Activated CD4-positive, alpha-beta T cell treated with anti-CD3 and anti-CD28 coated beads for 48 hours (primary cell): Measurements from ENCODE around the gene IP6K2.

Experiments used
- DNase-seq: peaks from one replicate; pipeline ENCODE4 v3.0.0-alpha.2; 2020

IP6K2 gene

DNA sequence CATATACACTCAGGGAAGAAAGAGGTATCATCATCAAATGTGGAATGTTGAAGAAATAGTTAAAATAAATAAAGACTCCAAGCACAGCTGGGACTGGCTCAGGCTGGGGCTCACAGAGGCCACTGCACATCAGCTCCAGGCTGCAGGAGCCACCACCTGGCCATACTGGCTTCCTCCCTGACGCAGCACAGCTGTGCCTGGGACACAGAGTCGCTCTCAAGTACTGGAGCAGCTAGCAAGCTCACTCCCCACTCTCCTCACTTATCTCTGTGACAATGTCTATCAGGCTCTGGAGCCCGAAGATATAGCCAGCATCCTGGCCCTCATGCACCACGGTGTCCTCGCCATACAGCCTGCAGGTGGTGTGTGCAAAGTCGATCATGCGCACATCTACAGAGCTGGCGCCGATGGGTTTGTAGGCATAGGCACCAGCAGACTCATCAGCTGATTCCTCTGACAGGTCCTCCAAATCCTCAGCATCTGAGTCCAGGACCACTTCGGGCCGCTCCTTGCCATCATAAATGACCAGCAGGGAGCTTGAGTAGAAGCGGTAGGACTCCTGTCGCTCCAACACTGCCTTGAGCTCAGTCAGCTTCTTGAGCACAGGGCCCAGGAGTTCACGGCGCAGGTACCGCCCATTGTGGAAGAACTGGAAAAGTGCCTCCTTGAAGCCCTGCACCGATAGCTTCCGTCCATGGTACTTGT is 28.8 kb downstream of the IP6K2 start:
- DNase-seq = no peak

DNA sequence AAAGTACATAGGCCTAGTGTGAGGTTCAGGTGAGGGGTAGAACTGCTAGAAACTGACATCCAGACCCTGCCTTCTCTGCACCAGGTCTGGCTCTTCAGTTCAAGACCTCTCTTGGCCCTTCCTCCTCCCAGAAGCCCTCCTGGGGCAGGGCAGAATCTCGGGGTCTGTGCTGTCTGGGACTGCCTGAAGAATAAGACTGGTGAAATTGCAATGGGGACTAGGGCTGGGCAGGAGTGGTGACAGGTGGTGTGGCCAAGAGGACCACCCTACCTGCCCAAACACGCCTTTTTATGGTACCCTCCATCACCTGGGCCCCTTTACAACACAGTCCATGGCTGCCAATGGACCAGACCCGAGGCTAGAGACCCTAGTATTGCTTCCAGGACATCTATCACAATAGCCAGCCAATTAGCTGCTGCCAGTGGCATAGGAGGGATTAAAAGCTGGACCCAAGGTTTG is 29.8 kb downstream of the IP6K2 start:
- DNase-seq = no peak

DNA sequence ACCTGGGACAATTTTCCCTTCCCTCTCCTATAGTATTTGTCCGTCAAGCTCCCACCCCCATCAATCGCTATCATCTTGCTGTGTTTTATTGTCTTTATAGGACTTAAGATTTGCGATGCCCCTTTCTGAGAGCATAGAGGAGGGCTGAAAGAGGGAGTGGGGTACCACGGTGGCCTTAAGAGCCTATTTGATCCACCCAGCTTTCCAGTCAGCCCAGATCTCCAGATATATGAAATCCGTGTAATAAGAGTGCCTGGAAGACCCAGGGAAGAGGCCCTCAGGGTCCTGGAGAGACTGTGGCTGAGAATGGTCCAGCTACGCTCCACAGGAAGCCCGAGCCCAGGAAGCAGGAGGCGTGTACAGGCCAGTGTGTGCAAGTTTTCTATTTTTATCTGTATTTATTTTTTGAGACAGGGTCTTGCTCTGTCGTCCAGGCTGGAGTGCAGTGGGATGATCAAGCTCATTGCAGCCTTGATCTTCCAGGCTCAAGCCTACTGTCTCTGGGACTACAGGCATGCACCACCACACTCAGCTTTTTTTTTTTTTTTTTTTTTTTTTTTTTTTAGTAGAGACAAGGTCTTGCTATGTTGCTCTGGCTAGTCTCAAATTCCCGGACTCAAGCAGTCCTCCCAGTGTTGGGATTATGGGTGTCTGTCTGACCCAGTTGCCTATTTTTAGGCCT is 30.3 kb downstream of the IP6K2 start:
- no peak for DNase-seq

- peak; percentile 94 for DNase-seq
Observed at GRCh38 chr3:48685603-48686511, 31.2 kb downstream of the IP6K2 start, which contains the start of gene NCKIPSD. Gene NCKIPSD (minus strand): TSS chr3:48685915. CDS start chr3:48685807, 108 bp downstream.

DNA sequence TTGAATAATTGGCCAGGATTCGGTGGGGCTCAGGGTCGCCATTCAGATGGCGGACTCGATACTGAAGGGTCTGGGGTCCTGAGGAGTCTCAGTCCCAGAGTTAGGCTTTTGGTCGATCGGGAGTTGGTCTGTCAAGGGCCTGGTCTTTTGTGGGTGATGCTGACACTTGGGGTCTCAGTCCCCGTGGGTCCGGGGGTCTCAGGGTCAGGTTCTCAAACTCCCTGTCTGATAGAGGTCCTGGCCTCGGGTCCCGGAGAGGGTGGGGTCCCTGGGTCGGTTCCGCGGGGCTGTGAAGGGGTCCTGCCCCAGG is 31.8 kb downstream of the IP6K2 start:
- no peak for DNase-seq

DNA sequence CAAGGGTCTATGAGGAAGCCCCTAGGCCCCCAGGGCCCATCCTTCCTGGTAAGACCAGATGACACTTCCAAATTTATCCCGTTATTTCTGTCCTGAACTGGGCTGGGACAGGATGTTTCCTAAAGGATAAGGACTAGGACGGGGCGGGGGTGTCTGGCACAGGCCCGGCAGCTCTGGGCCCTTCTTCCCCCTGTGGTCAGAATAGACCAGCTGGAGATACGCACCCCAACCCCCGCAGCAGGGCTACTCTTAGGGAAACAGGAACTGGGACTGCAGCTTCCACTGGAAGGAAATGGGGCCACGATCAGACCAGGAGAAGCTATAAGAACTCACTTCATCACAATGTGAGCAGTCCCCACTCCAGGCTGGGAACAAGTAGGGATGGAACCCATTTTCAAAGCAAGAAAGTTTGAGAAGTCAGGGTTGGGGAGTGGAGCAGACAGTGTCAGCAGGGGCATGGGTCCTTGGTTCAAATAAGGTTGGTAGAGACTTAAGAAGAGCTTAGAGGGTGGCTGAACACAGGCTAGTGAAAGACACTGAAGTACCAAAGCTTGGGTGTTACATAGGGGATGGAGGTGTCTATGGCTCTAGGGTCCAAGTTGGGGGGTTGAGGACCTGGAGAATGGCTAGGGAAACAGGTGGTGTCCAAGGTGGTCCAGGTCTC is 32.4 kb downstream of the IP6K2 start:
- no peak for DNase-seq

DNA sequence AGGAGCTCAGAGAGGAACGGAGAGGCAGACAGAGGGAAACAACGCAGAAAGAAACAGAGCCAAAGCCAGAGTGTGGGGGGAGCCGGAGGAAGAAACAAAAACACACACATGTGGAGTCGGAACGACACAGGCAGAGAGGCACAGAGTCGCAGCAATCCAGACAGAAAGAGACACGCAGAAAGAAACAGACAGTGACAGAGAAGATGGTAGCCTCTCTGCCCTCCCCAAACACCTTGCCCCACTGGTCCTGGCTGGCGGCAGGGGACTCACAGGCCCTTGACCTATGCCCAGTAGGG is 33.0 kb downstream of the IP6K2 start:
- no peak for DNase-seq

GRCh38 chr3:48682786-48683185 is 34.2 kb downstream of the IP6K2 start:
- DNase-seq = no peak

DNA sequence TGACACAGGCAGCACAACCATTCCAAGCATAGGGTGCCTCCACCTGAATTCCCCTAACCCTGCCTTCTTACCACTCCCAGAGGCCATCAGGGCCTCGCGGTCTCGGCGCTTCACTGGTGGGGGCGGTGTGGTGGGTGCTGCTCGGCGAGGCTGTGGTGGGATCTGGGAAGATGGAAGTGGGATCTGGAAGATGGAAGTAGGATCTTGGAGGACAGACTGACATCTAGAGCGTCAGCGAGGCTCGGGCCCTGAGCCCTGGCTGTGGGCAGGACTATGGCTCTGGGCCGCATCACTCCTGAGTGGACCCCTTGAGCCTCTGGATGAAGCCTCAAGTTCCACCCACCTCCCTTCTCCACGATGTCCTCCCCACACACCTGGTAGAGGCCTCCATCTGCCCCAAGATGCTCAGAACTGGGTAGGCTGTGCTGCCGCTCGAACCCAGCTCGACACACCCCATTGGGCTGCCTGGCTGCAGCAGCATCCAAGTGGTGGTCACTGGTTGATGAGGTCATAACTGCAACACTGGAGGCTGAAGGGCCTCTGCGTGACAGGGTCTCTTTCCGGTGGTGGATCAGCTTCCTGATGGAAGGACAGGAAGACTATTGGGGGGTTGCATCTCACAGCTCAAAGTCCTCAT is 34.9 kb downstream of the IP6K2 start:
- no peak for DNase-seq

GRCh38 chr3:48681541-48681880 is 35.5 kb downstream of the IP6K2 start:
- DNase-seq = no peak

DNA sequence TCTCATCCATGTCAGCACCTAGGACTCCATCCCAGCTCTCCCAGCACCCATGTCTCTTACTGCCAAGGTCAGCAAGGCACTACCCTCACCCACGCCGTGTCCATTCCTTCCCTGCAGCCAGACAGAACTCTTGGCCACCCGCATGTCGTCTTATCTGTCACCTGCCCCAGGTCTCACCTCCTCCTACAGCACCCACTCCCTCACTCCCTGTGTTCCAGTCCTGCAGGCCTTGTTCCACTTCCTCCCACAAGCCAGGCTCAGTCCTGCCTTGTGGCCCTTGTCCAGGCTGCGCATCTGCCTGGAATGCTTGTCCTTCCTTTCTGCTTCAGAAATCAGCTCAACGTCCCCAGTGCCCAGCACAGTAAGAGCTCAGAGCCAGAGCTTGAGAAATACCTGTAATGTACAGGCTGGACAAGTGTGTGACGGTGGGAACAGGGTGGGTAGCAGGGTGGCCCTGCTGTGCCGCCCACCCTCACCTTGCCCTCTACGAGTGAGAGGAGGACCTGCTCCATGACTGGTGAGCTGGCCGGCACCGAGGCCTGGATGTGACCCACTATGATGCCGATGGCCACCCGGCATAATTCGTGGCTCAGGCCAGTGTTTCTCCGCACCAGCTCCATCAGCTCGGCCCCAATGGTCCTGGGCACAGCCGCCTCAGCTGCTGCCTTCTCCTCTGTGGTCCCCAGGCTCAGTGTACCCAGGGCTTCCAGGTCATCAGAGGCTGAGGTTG is 36.0 kb downstream of the IP6K2 start:
- no peak for DNase-seq

DNA sequence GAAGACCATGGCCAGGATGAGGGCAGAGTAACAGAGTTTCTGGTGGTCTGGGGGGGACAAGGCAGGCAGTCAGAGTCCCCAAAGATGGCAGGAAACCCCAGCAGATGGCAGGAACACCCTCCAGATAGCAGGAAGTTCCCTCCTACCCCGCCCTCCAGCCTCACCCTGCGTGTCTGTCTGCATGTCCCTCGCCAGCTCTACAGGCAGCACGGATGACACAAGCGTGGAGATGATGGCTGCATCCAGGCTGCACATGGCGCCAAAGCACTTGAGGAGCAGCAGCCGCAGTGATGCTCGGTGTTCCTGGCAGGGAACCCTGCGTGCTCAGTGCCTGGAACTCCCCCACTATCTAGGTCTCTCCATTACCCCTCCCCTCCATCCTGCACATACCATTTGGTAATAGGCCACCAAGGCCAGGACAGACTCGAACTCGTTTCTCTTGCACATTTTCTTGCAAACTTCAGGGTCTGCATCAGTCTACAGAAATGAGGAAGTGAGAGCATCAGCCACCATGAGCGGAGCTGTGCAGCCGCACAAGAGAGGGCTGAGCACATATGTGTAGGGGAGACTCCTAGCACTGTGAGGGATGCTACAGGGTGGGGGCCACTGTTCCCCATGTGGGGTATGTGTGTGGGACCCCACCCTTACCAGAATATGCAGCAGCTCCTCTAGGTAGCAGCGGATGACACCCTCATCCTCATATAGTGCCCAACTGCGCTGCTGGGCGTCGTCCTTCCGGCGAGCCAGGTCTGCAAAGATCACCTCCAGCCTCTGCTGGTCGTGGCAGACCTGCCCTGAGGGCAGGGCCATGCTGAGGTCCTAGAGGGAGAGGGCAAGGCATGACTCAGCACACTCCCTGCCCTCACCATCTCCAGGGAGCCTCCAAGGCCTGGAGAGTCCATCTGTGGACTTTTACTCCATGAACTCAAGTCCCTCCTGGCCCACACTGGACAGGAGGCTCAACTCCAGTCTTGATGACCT is 37.3 kb downstream of the IP6K2 start:
- DNase-seq = no peak

DNA sequence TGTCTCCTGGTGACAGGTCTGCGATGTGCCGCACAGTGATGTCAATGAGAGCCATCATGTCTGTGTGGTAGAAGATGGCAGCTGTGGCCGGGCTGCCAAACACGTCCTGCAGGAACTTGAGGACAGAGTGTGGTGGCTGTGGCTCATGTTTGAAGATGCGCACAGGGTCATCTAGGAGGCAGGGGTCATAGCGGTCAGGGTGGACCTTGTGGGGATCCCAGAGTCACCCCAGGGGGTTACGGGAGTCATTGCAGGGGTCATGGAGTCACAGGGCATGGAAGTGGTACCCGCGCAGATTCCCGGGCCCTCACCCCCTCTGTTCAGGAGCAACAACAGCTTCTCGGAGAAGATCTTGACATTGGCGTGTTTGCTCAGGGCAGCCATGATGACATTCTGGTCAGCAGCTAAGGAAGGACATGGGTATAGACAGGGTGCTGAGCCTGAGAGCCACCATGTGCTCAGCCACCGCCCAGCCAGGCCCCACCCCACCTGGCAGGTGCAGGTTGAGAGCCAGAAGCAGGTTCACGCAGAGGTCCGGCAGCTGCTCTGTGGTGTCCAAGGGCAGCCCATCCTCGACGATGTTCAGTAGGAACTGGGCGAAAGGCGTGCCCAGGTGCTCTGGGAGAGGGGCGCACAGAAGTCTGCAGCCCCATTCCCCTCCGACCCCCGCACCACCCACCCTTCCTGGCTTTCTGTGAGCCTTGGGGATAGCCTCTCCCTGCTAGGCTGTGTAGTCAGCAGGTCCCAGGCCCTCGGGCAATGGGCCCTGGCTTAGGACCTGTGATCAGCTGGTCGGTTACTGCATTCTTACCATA is 38.2 kb downstream of the IP6K2 start:
- DNase-seq = no peak

DNA sequence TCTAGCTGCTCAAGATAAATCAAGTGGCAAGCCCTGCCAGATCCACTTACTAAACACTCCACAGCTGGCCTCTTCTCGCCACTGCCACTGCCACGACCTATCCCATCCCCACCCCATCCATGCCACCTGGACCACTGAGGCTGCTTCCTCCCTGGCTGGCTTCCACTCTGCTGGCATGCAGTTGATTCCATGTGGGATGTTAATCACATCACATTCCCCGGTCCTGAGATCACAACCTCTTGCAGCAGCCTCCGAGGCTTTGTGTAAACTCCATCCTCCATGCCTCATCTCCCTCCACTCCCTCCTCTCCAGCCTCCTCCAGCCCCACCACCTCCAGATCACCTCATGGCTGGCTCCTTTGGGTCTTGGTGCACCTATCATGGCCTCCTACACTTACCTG is 39.0 kb downstream of the IP6K2 start:
- no peak for DNase-seq

DNA sequence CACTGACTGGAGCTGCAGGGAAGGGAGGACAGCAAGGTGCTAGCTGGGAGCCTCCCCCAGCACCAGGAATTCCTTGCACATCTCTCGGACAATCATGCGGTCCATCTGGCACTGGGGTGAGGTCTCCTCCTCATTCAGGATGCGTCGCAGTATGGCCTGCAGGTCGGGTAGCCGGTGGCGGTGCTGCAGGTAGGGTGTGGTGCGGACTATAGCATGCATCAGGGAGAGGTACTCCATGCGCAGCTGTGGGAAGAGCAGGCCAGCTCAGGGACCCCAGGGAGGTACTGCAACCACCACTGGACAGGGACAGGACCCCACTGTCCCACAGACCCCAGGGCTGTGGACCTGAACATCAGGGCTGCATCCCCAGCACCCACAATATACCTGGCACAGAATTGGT is 42.5 kb downstream of the IP6K2 start:
- DNase-seq = no peak

- DNase-seq = no peak
Observed at GRCh38 chr3:48672522-48672921, 44.5 kb downstream of the IP6K2 start.

DNA sequence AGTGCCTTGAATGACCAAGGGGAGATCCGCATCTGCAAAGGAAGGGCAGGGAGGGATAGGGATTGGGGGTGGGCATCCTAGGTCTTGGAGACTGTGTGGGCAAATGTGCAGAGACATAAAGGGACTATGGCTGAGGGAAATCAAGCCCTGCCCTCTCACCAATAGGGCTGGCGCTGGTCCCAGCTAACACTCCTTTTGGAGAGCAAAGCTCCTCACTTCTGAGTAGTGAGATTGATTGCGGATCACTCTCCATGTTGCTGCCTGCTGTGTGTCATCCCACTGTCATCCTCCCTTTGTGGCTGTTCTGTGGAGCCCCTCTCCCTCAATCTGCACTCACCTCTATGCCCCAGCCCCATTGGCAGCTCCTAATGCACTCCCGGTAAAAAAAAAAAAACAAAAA is 52.1 kb downstream of the IP6K2 start:
- no peak for DNase-seq

DNA sequence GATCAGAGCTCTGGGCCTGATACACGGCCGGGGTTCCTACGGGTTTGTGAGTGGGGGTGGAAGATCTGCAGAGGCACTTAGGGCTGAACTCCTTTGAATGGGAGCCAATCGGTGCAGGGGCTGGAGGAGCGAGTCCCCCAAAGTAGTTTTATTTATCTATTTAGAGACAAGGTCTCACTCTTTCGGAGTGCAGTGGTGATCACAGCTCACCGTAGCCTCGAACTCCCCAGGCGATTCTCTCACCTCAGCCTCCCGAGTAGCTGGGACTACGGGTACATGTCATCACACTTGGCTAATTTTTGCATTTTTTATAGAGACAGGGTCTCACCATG is 52.7 kb downstream of the IP6K2 start:
- no peak for DNase-seq

- DNase-seq = peak; percentile 96
Observed at GRCh38 chr3:48663489-48664312, 53.3 kb downstream of the IP6K2 start.
